Measurements from ENCODE around the gene INSYN2B.

INSYN2B gene

GRCh38 chr5:169867347-169867746, 112.9 kb downstream of the INSYN2B start:
- Histone ChIP-seq H3K9me3 (ENCODE audit: control insufficient read depth, insufficient read depth, low read length) (no peaks in the 10 kb centered on the region), H3K4me3 (ENCODE audit: low read length) (no peak overlapping the region), H3K27ac (ENCODE audit: low read length) (no peak overlapping the region), H3K36me3 (ENCODE audit: control insufficient read depth, insufficient read depth, low read length) (no peaks in the 10 kb centered on the region), H3K27me3 (ENCODE audit: control insufficient read depth, insufficient read depth, low read length) (no peaks in the 10 kb centered on the region), H3K4me1 (ENCODE audit: control insufficient read depth, insufficient read depth, low read length) (no peaks in the 10 kb centered on the region)
- DNase-seq (ENCODE audit: low read depth, low spot score), result no peak
- 100% methylated on average over 2 of the region's 2 CpGs for WGBS (ENCODE audit: insufficient coverage, insufficient read length)

- no peaks in the 10 kb centered on the region for H3K9me3 ChIP-seq (ENCODE audit: control insufficient read depth, insufficient read depth, low read length)
- WGBS (ENCODE audit: insufficient coverage, insufficient read length), result no CpG with 5 or more reads among the region's 1 CpG
Observed at GRCh38 chr5:169864483-169864882, 115.8 kb downstream of the INSYN2B start.

DNA sequence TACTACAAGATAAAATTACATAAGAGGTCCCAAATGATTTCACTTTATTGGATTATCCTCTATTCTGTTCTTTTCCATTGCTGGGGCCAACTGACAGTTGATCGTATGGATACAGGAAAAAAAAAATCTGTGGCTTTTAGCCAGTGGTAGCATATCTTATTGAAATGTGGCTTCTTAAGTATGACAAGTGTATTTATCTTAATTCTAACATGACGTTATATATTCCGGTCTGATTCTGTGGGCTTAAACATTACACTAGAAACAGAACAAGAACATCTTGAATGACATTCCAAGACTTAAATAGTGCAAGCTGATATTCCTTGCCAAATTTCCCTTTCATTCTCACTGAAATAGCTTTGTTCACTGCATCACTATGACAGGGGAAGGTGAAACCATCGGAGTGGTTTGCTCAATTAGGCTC, 117.9 kb downstream of the INSYN2B start:
- no peak overlapping the region for H3K4me3 ChIP-seq (ENCODE audit: low read length)
- no peaks in the 10 kb centered on the region for H3K36me3 ChIP-seq (ENCODE audit: control insufficient read depth, insufficient read depth, low read length)
- no peaks in the 10 kb centered on the region for H3K9me3 ChIP-seq (ENCODE audit: control insufficient read depth, insufficient read depth, low read length)
- DNase-seq (ENCODE audit: low read depth, low spot score), result no peak
- WGBS (ENCODE audit: insufficient coverage, insufficient read length), result no CpG with 5 or more reads among the region's 4 CpGs
- H3K4me1 ChIP-seq (ENCODE audit: control insufficient read depth, insufficient read depth, low read length), result no peaks in the 10 kb centered on the region; the same call in 1 of the 2 replicates
- H3K27me3 ChIP-seq (ENCODE audit: control insufficient read depth, insufficient read depth, low read length), result no peaks in the 10 kb centered on the region
- no peak overlapping the region for H3K27ac ChIP-seq (ENCODE audit: low read length)

More at GRCh38 chr5:169864483-169864882, 115.8 kb downstream of the INSYN2B start:
- Histone ChIP-seq H3K36me3 (ENCODE audit: control insufficient read depth, insufficient read depth, low read length) (no peaks in the 10 kb centered on the region), H3K4me3 (ENCODE audit: low read length) (no peak overlapping the region), H3K27ac (ENCODE audit: low read length) (no peak overlapping the region), H3K4me1 (ENCODE audit: control insufficient read depth, insufficient read depth, low read length) (no peaks in the 10 kb centered on the region), H3K27me3 (ENCODE audit: control insufficient read depth, insufficient read depth, low read length) (no peaks in the 10 kb centered on the region)
- DNase-seq (ENCODE audit: low read depth, low spot score), result no peak

- Histone ChIP-seq H3K27ac (ENCODE audit: low read length) (no peak overlapping the region), H3K36me3 (ENCODE audit: control insufficient read depth, insufficient read depth, low read length) (no peaks in the 10 kb centered on the region), H3K4me3 (ENCODE audit: low read length) (no peak overlapping the region), H3K9me3 (ENCODE audit: control insufficient read depth, insufficient read depth, low read length) (no peaks in the 10 kb centered on the region), H3K4me1 (ENCODE audit: control insufficient read depth, insufficient read depth, low read length) (no peaks in the 10 kb centered on the region; the same call in 1 of the 2 replicates), H3K27me3 (ENCODE audit: control insufficient read depth, insufficient read depth, low read length) (no peaks in the 10 kb centered on the region)
- WGBS (ENCODE audit: insufficient coverage, insufficient read length), result no CpG with 5 or more reads among the region's 2 CpGs
- no peak for DNase-seq (ENCODE audit: low read depth, low spot score)
Observed at GRCh38 chr5:169861934-169862333, 118.4 kb downstream of the INSYN2B start.

DNA sequence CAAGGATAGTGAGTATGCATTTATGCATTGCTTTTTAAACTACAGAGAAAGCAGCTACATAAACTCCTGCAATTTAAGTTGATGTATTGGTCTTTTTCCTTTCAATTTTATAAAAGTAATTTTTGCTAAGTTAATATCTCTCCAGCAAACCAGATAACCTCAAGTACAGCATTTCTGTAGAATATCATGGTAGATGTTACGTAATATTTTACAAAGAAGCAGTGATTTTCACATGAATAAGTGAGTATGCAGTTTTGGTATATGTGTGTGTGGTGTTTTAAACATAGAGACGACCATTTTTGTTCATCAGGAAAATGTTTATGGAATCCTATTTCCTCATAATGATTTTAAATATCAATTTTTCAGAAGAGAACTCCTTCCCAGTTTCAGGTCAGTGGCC, 118.9 kb downstream of the INSYN2B start:
- no peak overlapping the region for H3K27ac ChIP-seq (ENCODE audit: low read length)
- H3K4me3 ChIP-seq (ENCODE audit: low read length), result no peak overlapping the region
- WGBS (ENCODE audit: insufficient coverage, insufficient read length), result 100% methylated on average over 1 of the region's 2 CpGs
- no peaks in the 10 kb centered on the region for H3K36me3 ChIP-seq (ENCODE audit: control insufficient read depth, insufficient read depth, low read length)
- H3K27me3 ChIP-seq (ENCODE audit: control insufficient read depth, insufficient read depth, low read length), result no peaks in the 10 kb centered on the region
- no peaks in the 10 kb centered on the region; the same call in 1 of the 2 replicates for H3K4me1 ChIP-seq (ENCODE audit: control insufficient read depth, insufficient read depth, low read length)
- H3K9me3 ChIP-seq (ENCODE audit: control insufficient read depth, insufficient read depth, low read length), result no peaks in the 10 kb centered on the region
- no peak for DNase-seq (ENCODE audit: low read depth, low spot score)

DNA sequence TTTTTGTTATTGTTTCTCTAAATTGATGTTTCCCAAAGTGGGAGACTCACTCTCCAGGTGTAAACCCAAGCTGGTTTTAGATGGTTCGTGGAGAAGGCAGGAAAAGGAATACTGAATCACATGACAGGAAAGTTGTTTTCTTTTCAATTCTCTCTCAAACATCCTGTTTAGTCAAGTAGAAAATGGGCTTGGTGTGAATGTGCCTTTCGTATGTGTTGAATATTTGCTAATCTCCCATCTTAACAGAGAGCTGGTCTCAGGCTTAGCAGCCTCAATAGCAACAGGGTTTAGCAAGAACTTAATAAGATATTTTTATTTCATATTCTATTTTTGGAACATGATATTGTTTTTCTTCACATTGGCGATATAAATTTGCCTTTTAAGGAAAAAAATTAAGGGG, 119.7 kb downstream of the INSYN2B start:
- Histone ChIP-seq H3K36me3 (ENCODE audit: control insufficient read depth, insufficient read depth, low read length) (no peaks in the 10 kb centered on the region), H3K27ac (ENCODE audit: low read length) (no peak overlapping the region), H3K9me3 (ENCODE audit: control insufficient read depth, insufficient read depth, low read length) (no peaks in the 10 kb centered on the region), H3K27me3 (ENCODE audit: control insufficient read depth, insufficient read depth, low read length) (no peaks in the 10 kb centered on the region), H3K4me1 (ENCODE audit: control insufficient read depth, insufficient read depth, low read length) (no peaks in the 10 kb centered on the region; the same call in 1 of the 2 replicates), H3K4me3 (ENCODE audit: low read length) (no peak overlapping the region)
- DNase-seq (ENCODE audit: low read depth, low spot score), result no peak
- no CpG with 5 or more reads among the region's 3 CpGs for WGBS (ENCODE audit: insufficient coverage, insufficient read length)

- no CpG with 5 or more reads among the region's 2 CpGs for WGBS (ENCODE audit: insufficient coverage, insufficient read length)
Observed at GRCh38 chr5:169856571-169856970, 123.7 kb downstream of the INSYN2B start.

DNA sequence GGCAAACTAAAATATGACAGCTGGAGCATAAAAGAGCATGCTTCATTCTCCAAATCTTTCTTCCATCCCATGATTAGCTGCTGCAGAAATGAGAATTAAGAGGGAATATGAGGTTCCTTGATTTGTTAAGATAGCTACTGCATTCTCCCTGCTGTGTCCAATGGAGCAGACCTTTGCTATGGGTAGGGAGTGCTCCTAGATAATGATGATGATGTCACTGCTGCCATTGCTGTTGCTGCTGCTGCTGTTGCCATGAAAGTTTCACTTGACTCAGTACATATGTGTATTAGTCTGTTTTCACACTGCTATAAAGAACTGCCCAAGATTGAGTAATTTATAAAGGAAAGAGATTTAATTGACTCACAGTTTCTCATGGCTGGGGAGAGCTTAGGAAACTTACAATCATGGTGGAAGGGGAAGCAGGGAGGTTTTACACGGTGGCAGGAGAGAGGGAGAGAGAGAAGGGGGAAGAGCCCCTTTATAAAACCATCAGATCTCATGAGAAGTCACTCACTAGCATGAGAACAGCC, 128.9 kb downstream of the INSYN2B start:
- no peaks in the 10 kb centered on the region for H3K27me3 ChIP-seq (ENCODE audit: control insufficient read depth, insufficient read depth, low read length)
- no CpG with 5 or more reads among the region's 1 CpG for WGBS (ENCODE audit: insufficient coverage, insufficient read length)

More at GRCh38 chr5:169856571-169856970, 123.7 kb downstream of the INSYN2B start:
- Histone ChIP-seq H3K27me3 (ENCODE audit: control insufficient read depth, insufficient read depth, low read length) (no peaks in the 10 kb centered on the region), H3K4me3 (ENCODE audit: low read length) (no peak overlapping the region), H3K36me3 (ENCODE audit: control insufficient read depth, insufficient read depth, low read length) (no peaks in the 10 kb centered on the region), H3K27ac (ENCODE audit: low read length) (no peak overlapping the region), H3K9me3 (ENCODE audit: control insufficient read depth, insufficient read depth, low read length) (no peaks in the 10 kb centered on the region), H3K4me1 (ENCODE audit: control insufficient read depth, insufficient read depth, low read length) (no peaks in the 10 kb centered on the region; the same call in 1 of the 2 replicates)
- no peak for DNase-seq (ENCODE audit: low read depth, low spot score)

GRCh38 chr5:169850409-169850808, 129.9 kb downstream of the INSYN2B start:
- H3K4me3 ChIP-seq (ENCODE audit: low read length), result no peak overlapping the region
- no peaks in the 10 kb centered on the region for H3K36me3 ChIP-seq (ENCODE audit: control insufficient read depth, insufficient read depth, low read length)
- no peak for DNase-seq (ENCODE audit: low read depth, low spot score)
- no peaks in the 10 kb centered on the region for H3K4me1 ChIP-seq (ENCODE audit: control insufficient read depth, insufficient read depth, low read length)
- no peak overlapping the region for H3K27ac ChIP-seq (ENCODE audit: low read length)
- H3K9me3 ChIP-seq (ENCODE audit: control insufficient read depth, insufficient read depth, low read length), result peaks cover 3% of the 10 kb centered on the region; the same call in 1 of the 2 replicates
- WGBS (ENCODE audit: insufficient coverage, insufficient read length), result no CpG with 5 or more reads among the region's 2 CpGs
- no peaks in the 10 kb centered on the region for H3K27me3 ChIP-seq (ENCODE audit: control insufficient read depth, insufficient read depth, low read length)

More for the DNA sequence above, 128.9 kb downstream of the INSYN2B start:
- Histone ChIP-seq H3K4me1 (ENCODE audit: control insufficient read depth, insufficient read depth, low read length) (no peaks in the 10 kb centered on the region), H3K9me3 (ENCODE audit: control insufficient read depth, insufficient read depth, low read length) (peaks cover 3% of the 10 kb centered on the region; the same call in 1 of the 2 replicates), H3K27ac (ENCODE audit: low read length) (no peak overlapping the region), H3K4me3 (ENCODE audit: low read length) (no peak overlapping the region), H3K36me3 (ENCODE audit: control insufficient read depth, insufficient read depth, low read length) (no peaks in the 10 kb centered on the region)
- no peak for DNase-seq (ENCODE audit: low read depth, low spot score)

GRCh38 chr5:169848792-169849191, 131.5 kb downstream of the INSYN2B start:
- Histone ChIP-seq H3K4me1 (ENCODE audit: control insufficient read depth, insufficient read depth, low read length) (no peaks in the 10 kb centered on the region), H3K4me3 (ENCODE audit: low read length) (no peak overlapping the region), H3K27ac (ENCODE audit: low read length) (no peak overlapping the region), H3K9me3 (ENCODE audit: control insufficient read depth, insufficient read depth, low read length) (peaks cover 3% of the 10 kb centered on the region; the same call in 1 of the 2 replicates), H3K36me3 (ENCODE audit: control insufficient read depth, insufficient read depth, low read length) (no peaks in the 10 kb centered on the region), H3K27me3 (ENCODE audit: control insufficient read depth, insufficient read depth, low read length) (no peaks in the 10 kb centered on the region)
- no CpG with 5 or more reads among the region's 2 CpGs for WGBS (ENCODE audit: insufficient coverage, insufficient read length)
- no peak for DNase-seq (ENCODE audit: low read depth, low spot score)

- no peaks in the 10 kb centered on the region for H3K27me3 ChIP-seq (ENCODE audit: control insufficient read depth, insufficient read depth, low read length)
- no CpG with 5 or more reads among the region's 3 CpGs for WGBS (ENCODE audit: insufficient coverage, insufficient read length)
- no peak overlapping the region for H3K4me3 ChIP-seq (ENCODE audit: low read length)
- no peak overlapping the region for H3K27ac ChIP-seq (ENCODE audit: low read length)
- no peaks in the 10 kb centered on the region for H3K4me1 ChIP-seq (ENCODE audit: control insufficient read depth, insufficient read depth, low read length)
- H3K36me3 ChIP-seq (ENCODE audit: control insufficient read depth, insufficient read depth, low read length), result no peaks in the 10 kb centered on the region
- DNase-seq (ENCODE audit: low read depth, low spot score), result no peak
- peaks cover 3% of the 10 kb centered on the region; the same call in 1 of the 2 replicates for H3K9me3 ChIP-seq (ENCODE audit: control insufficient read depth, insufficient read depth, low read length)
Observed at GRCh38 chr5:169848271-169848670, 132.0 kb downstream of the INSYN2B start.

All from iPS DF 6.9 (cell line).